WTC11 (cell line): ENCODE data around the gene JMJD7. TPM values are rescaled to one million over a fixed set of nuclear protein-coding genes. Genes with fewer than 3 reads are reported as not detected.

Experiments
- ATAC-seq: fragments of 200-7000 bp; cut with Tn5 transposase; 2 replicates; pipeline ENCODE4 v1.10.0; 2021; ENCODE audit warnings: mild to moderate bottlenecking, moderate library complexity
- CTCF ChIA-PET: fragments of 300-600 bp; sonication (Branson Sonifier 250); formaldehyde crosslinking; loops from one replicate; lab custom pipeline; 2021; ENCODE audit warnings: antibody characterized with exemption; lab: Charles Lee
- POLR2A ChIA-PET: fragments of 350-600 bp; sonication (Branson Sonifier 250); formaldehyde crosslinking; loops from one replicate; lab custom pipeline; 2021; ENCODE audit warnings: antibody characterized with exemption; lab: Charles Lee
- DNase-seq: peaks from one replicate; pipeline ENCODE4 v3.0.0; 2021; ENCODE audit warnings: low spot score
- H3K27ac Mint-ChIP-seq: 2 replicates; pipeline ENCODE4 v1.8.0; 2021; ENCODE audit warnings: mixed read lengths
- H3K27me3 Mint-ChIP-seq: 2 replicates; pipeline ENCODE4 v1.8.0; 2021; ENCODE audit warnings: low read depth, mild to moderate bottlenecking, moderate library complexity, mixed read lengths
- H3K36me3 Mint-ChIP-seq: 2 replicates; pipeline ENCODE4 v1.8.0; 2021; ENCODE audit warnings: mixed read lengths
- H3K4me1 Mint-ChIP-seq: 2 replicates; pipeline ENCODE4 v1.8.0; 2022; ENCODE audit warnings: mixed read lengths
- H3K4me3 Mint-ChIP-seq: 2 replicates; pipeline ENCODE4 v1.8.0; 2021; ENCODE audit warnings: mild to moderate bottlenecking, moderate library complexity, mixed read lengths
- H3K9me3 Mint-ChIP-seq: 2 replicates; pipeline ENCODE4 v1.8.0; 2021; ENCODE audit warnings: mixed read lengths
- ATF1 ChIP-seq: sonication (generic); formaldehyde crosslinking; IDR thresholded peaks from 2 replicates; pipeline ENCODE4 v1.8.1; 2023; ENCODE audit warnings: mild to moderate bottlenecking, moderate library complexity, missing genetic modification reagents
- CBFB ChIP-seq: sonication (generic); formaldehyde crosslinking; IDR thresholded peaks from 2 replicates; pipeline ENCODE4 v1.8.1; 2022; ENCODE audit warnings: mild to moderate bottlenecking, low read depth, missing genetic modification reagents
- CREB1 ChIP-seq: sonication (generic); formaldehyde crosslinking; IDR thresholded peaks from 2 replicates; pipeline ENCODE4 v1.8.0; 2023; ENCODE audit warnings: mild to moderate bottlenecking, missing genetic modification reagents
- ESRRA ChIP-seq: sonication (generic); formaldehyde crosslinking; IDR thresholded peaks from 2 replicates; pipeline ENCODE4 v1.8.1; 2022; ENCODE audit warnings: mild to moderate bottlenecking, missing genetic modification reagents, borderline replicate concordance
- GABPB1 ChIP-seq: sonication (generic); formaldehyde crosslinking; IDR thresholded peaks from 2 replicates; pipeline ENCODE4 v1.8.1; 2023; ENCODE audit warnings: mild to moderate bottlenecking, missing genetic modification reagents
- GTF2I ChIP-seq: fragments of 250-450 bp; sonication (Bioruptor Pico); conservative IDR thresholded peaks from 2 replicates; pipeline ENCODE4 v1.4.0; 2021; ENCODE audit warnings: mild to moderate bottlenecking
- IRF2 ChIP-seq: sonication (generic); formaldehyde crosslinking; IDR thresholded peaks from 2 replicates; pipeline ENCODE4 v1.8.0; 2022; ENCODE audit warnings: low read depth, missing genetic modification reagents, borderline replicate concordance
- OVOL2 ChIP-seq: fragments of 250-450 bp; sonication (Bioruptor Pico); IDR thresholded peaks from 2 replicates; pipeline ENCODE4 v1.9.0; 2021; ENCODE audit warnings: mild to moderate bottlenecking, borderline replicate concordance
- RELA ChIP-seq: sonication (generic); formaldehyde crosslinking; IDR thresholded peaks from 2 replicates; pipeline ENCODE4 v1.8.1; 2022; ENCODE audit warnings: missing genetic modification reagents, mild to moderate bottlenecking, borderline replicate concordance
- SP1 ChIP-seq: sonication (generic); formaldehyde crosslinking; conservative IDR thresholded peaks from 2 replicates; pipeline ENCODE4 v1.8.1; 2022; ENCODE audit warnings: missing genetic modification reagents
- TEAD1 ChIP-seq: sonication (generic); formaldehyde crosslinking; IDR thresholded peaks from 2 replicates; pipeline ENCODE4 v1.8.0; 2022; ENCODE audit warnings: mild to moderate bottlenecking, missing genetic modification reagents
- TEAD4 ChIP-seq: sonication (generic); formaldehyde crosslinking; IDR thresholded peaks from 2 replicates; pipeline ENCODE4 v1.8.0; 2022; ENCODE audit warnings: mild to moderate bottlenecking, missing genetic modification reagents
- TP53 ChIP-seq: sonication (generic); formaldehyde crosslinking; IDR thresholded peaks from 2 replicates; pipeline ENCODE4 v1.8.1; 2023; ENCODE audit warnings: mild to moderate bottlenecking, missing genetic modification reagents
- ZNF138 ChIP-seq: sonication (generic); formaldehyde crosslinking; conservative IDR thresholded peaks from 2 replicates; pipeline ENCODE4 v1.8.1; 2022; ENCODE audit warnings: mild to moderate bottlenecking, moderate library complexity, missing genetic modification reagents
- ZNF219 ChIP-seq: sonication (generic); formaldehyde crosslinking; IDR thresholded peaks from 2 replicates; pipeline ENCODE4 v1.8.0; 2023; ENCODE audit warnings: missing genetic modification reagents, mild to moderate bottlenecking, borderline replicate concordance
- ZNF416 ChIP-seq: fragments of 250-450 bp; sonication (Bioruptor Pico); IDR thresholded peaks from 2 replicates; pipeline ENCODE4 v1.9.0; 2021; ENCODE audit warnings: mild to moderate bottlenecking, inconsistent platforms
- ZNF423 ChIP-seq: fragments of 250-450 bp; sonication (Bioruptor Pico); IDR thresholded peaks from 2 replicates; pipeline ENCODE4 v2.1.2; 2022; ENCODE audit warnings: mild to moderate bottlenecking, moderate library complexity
- ZNF671 ChIP-seq: fragments of 250-450 bp; sonication (Bioruptor Pico); IDR thresholded peaks from 2 replicates; pipeline ENCODE4 v1.8.0; 2021; ENCODE audit warnings: mild to moderate bottlenecking
- total RNA-seq: library from RNA; stranded (reverse); gene quantifications from 3 replicates; pipeline ENCODE4 v1.2.3, GENCODE V29; 2021
- TF ChIP-seq, protein P1 (sequence below): sonication (generic); formaldehyde crosslinking; IDR thresholded peaks from 2 replicates; pipeline ENCODE4 v1.8.0; 2022; ENCODE audit warnings: mild to moderate bottlenecking, missing genetic modification reagents
- TF ChIP-seq, protein P2 (sequence below): fragments of 200-600 bp; IDR thresholded peaks from 2 replicates; pipeline ENCODE4 v1.8.0; 2022; ENCODE audit warnings: antibody characterized with exemption
- TF ChIP-seq, protein P3 (sequence below): fragments of 250-450 bp; sonication (Bioruptor Pico); IDR thresholded peaks from 2 replicates; pipeline ENCODE4 v1.9.0; 2021; ENCODE audit warnings: mild to moderate bottlenecking
- TF ChIP-seq, protein P4 (sequence below): sonication (generic); formaldehyde crosslinking; IDR thresholded peaks from 2 replicates; pipeline ENCODE4 v1.8.0; 2023; ENCODE audit warnings: missing genetic modification reagents
- TF ChIP-seq, protein P5 (sequence below): sonication (generic); formaldehyde crosslinking; IDR thresholded peaks from 2 replicates; pipeline ENCODE4 v1.8.1; 2022; ENCODE audit warnings: missing genetic modification reagents, borderline replicate concordance
- TF ChIP-seq, protein P6 (sequence below): sonication (generic); formaldehyde crosslinking; IDR thresholded peaks from 2 replicates; pipeline ENCODE4 v1.8.1; 2022; ENCODE audit warnings: mild to moderate bottlenecking, moderate library complexity, missing genetic modification reagents
- TF ChIP-seq, protein P7 (sequence below): sonication (generic); formaldehyde crosslinking; IDR thresholded peaks from 2 replicates; pipeline ENCODE4 v1.8.1; 2023; ENCODE audit warnings: mild to moderate bottlenecking, missing genetic modification reagents
- TF ChIP-seq, protein P8 (sequence below): sonication (generic); formaldehyde crosslinking; IDR thresholded peaks from 2 replicates; pipeline ENCODE4 v1.8.1; 2023; ENCODE audit warnings: mild to moderate bottlenecking, missing genetic modification reagents

JMJD7 gene
- total RNA-seq, 1 experiment from 2014 or later = 19.9 TPM

DNA sequence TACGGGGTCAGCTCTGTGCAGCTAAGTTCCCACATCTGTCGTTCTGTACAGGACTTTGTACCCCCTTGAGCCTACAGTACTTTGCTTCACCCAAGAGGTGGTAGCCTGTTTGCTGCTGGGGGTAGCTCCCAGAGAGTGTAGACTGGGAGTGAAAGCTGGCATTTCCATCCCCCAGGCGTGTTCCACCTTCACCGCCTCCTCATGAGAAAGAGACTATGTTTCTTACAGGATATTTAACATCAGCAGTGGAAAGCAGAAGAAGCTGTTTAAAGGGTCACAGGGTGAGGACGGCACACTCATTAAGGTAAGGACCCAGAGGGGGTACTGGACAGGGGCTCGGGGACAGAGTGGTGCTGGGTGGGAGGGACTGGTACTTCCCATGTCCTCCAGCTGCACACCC is 10.1 kb upstream of the JMJD7 start:
- ChIA-PET POLR2A (interaction anchor here (0.6 kb wide), 1 partner anchor 225 kb away, joined by 3 read pairs; no protein-coding TSS in a partner anchor), CTCF (interaction anchor here (0.9 to 1.0 kb wide), 2 partner anchors 43 to 45 kb away, joined by 3 to 4 read pairs; partner anchors contain the start of gene MAPKBP1)
- no peaks in the 10 kb centered on the region for H3K27me3 Mint-ChIP-seq
- no peaks in the 10 kb centered on the region for H3K9me3 Mint-ChIP-seq
- ATAC-seq = no peak
- H3K27ac Mint-ChIP-seq = no peak overlapping the region
- DNase-seq = no peak
- TF ChIP-seq ZNF138 (no peak), OVOL2 (CRISPR knock-in tag) (no peak), GTF2I (CRISPR knock-in tag) (no peak), ZNF423 (CRISPR knock-in tag) (no peak), IRF2 (no peak), RELA (CRISPR knock-in tag) (no peak), CBFB (no peak), ZNF671 (no peak), GABPB1 (CRISPR knock-in tag) (no peak), ATF1 (CRISPR knock-in tag) (no peak)
- TF ChIP-seq, protein P1, sequence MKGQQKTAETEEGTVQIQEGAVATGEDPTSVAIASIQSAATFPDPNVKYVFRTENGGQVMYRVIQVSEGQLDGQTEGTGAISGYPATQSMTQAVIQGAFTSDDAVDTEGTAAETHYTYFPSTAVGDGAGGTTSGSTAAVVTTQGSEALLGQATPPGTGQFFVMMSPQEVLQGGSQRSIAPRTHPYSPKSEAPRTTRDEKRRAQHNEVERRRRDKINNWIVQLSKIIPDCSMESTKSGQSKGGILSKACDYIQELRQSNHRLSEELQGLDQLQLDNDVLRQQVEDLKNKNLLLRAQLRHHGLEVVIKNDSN (CRISPR knock-in tag) = no peak
- H3K36me3 Mint-ChIP-seq = no peaks in the 10 kb centered on the region
- H3K4me3 Mint-ChIP-seq = no peak overlapping the region
- H3K4me1 Mint-ChIP-seq = no peaks in the 10 kb centered on the region

DNA sequence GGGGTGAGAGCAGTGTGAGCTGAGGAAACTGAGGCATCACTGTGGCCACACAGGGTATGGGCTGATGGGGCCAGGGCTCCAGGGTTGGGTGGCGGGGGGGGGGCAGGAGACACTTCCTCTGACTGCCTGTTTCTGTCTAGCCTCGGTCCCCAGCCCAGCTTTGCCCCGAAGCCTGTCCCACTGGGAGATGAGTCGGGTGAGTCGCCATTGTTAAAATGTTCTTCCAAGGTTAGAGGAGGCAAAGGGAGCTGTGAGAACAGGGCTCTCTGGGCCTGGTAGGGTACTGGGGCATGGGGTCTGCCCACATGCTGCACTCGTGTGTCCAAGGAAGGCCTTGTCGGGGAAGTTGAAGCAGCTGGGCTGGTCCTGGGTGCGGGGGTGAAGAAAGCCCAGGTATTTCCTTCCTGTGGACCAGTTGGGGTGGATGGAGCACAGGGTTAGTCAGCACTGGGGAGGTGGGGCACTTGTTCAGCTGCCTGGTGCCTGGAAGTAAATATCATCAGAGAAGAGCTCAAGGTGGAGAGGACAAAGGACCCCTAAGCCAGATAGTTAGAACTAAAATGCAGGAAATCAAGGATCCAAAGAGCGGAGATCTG is 8.3 kb upstream of the JMJD7 start:
- Mint-ChIP-seq H3K27me3 (no peaks in the 10 kb centered on the region), H3K27ac (no peak overlapping the region), H3K9me3 (no peaks in the 10 kb centered on the region), H3K4me3 (no peak overlapping the region), H3K4me1 (no peaks in the 10 kb centered on the region), H3K36me3 (no peaks in the 10 kb centered on the region)
- ATAC-seq (no peak), DNase-seq (no peak)
- ChIA-PET POLR2A (no interaction called here), CTCF (interaction anchor here (1.0 to 1.4 kb wide), 2 partner anchors 45 to 85 kb away, joined by 3 to 4 read pairs; partner anchors contain the start of gene MAPKBP1)
- TF ChIP-seq ZNF416 (CRISPR knock-in tag) (no peak), ESRRA (CRISPR knock-in tag) (no peak), TP53 (CRISPR knock-in tag) (no peak), ZNF219 (no peak), CREB1 (CRISPR knock-in tag) (no peak), TEAD1 (no peak), TEAD4 (no peak), SP1 (no peak)
- TF ChIP-seq, protein P2, sequence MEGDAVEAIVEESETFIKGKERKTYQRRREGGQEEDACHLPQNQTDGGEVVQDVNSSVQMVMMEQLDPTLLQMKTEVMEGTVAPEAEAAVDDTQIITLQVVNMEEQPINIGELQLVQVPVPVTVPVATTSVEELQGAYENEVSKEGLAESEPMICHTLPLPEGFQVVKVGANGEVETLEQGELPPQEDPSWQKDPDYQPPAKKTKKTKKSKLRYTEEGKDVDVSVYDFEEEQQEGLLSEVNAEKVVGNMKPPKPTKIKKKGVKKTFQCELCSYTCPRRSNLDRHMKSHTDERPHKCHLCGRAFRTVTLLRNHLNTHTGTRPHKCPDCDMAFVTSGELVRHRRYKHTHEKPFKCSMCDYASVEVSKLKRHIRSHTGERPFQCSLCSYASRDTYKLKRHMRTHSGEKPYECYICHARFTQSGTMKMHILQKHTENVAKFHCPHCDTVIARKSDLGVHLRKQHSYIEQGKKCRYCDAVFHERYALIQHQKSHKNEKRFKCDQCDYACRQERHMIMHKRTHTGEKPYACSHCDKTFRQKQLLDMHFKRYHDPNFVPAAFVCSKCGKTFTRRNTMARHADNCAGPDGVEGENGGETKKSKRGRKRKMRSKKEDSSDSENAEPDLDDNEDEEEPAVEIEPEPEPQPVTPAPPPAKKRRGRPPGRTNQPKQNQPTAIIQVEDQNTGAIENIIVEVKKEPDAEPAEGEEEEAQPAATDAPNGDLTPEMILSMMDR = no peak
- TF ChIP-seq, protein P3, sequence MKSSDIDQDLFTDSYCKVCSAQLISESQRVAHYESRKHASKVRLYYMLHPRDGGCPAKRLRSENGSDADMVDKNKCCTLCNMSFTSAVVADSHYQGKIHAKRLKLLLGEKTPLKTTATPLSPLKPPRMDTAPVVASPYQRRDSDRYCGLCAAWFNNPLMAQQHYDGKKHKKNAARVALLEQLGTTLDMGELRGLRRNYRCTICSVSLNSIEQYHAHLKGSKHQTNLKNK (CRISPR knock-in tag) = no peak
- TF ChIP-seq, protein P4, sequence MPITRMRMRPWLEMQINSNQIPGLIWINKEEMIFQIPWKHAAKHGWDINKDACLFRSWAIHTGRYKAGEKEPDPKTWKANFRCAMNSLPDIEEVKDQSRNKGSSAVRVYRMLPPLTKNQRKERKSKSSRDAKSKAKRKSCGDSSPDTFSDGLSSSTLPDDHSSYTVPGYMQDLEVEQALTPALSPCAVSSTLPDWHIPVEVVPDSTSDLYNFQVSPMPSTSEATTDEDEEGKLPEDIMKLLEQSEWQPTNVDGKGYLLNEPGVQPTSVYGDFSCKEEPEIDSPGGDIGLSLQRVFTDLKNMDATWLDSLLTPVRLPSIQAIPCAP (CRISPR knock-in tag) = no peak
- TF ChIP-seq, protein P1 (CRISPR knock-in tag) = no peak
- TF ChIP-seq, protein P5, sequence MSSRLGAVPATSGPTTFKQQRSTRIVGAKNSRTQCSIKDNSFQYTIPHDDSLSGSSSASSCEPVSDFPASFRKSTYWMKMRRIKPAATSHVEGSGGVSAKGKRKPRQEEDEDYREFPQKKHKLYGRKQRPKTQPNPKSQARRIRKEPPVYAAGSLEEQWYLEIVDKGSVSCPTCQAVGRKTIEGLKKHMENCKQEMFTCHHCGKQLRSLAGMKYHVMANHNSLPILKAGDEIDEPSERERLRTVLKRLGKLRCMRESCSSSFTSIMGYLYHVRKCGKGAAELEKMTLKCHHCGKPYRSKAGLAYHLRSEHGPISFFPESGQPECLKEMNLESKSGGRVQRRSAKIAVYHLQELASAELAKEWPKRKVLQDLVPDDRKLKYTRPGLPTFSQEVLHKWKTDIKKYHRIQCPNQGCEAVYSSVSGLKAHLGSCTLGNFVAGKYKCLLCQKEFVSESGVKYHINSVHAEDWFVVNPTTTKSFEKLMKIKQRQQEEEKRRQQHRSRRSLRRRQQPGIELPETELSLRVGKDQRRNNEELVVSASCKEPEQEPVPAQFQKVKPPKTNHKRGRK (CRISPR knock-in tag) = no peak
- TF ChIP-seq, protein P6, sequence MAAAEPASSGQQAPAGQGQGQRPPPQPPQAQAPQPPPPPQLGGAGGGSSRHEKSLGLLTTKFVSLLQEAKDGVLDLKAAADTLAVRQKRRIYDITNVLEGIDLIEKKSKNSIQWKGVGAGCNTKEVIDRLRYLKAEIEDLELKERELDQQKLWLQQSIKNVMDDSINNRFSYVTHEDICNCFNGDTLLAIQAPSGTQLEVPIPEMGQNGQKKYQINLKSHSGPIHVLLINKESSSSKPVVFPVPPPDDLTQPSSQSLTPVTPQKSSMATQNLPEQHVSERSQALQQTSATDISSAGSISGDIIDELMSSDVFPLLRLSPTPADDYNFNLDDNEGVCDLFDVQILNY (CRISPR knock-in tag) = no peak
- TF ChIP-seq, protein P7, sequence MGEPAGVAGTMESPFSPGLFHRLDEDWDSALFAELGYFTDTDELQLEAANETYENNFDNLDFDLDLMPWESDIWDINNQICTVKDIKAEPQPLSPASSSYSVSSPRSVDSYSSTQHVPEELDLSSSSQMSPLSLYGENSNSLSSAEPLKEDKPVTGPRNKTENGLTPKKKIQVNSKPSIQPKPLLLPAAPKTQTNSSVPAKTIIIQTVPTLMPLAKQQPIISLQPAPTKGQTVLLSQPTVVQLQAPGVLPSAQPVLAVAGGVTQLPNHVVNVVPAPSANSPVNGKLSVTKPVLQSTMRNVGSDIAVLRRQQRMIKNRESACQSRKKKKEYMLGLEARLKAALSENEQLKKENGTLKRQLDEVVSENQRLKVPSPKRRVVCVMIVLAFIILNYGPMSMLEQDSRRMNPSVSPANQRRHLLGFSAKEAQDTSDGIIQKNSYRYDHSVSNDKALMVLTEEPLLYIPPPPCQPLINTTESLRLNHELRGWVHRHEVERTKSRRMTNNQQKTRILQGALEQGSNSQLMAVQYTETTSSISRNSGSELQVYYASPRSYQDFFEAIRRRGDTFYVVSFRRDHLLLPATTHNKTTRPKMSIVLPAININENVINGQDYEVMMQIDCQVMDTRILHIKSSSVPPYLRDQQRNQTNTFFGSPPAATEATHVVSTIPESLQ (CRISPR knock-in tag) = no peak
- TF ChIP-seq, protein P8, sequence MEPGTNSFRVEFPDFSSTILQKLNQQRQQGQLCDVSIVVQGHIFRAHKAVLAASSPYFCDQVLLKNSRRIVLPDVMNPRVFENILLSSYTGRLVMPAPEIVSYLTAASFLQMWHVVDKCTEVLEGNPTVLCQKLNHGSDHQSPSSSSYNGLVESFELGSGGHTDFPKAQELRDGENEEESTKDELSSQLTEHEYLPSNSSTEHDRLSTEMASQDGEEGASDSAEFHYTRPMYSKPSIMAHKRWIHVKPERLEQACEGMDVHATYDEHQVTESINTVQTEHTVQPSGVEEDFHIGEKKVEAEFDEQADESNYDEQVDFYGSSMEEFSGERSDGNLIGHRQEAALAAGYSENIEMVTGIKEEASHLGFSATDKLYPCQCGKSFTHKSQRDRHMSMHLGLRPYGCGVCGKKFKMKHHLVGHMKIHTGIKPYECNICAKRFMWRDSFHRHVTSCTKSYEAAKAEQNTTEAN (CRISPR knock-in tag) = no peak
